ENCODE results near the gene DLGAP1.

DNA sequence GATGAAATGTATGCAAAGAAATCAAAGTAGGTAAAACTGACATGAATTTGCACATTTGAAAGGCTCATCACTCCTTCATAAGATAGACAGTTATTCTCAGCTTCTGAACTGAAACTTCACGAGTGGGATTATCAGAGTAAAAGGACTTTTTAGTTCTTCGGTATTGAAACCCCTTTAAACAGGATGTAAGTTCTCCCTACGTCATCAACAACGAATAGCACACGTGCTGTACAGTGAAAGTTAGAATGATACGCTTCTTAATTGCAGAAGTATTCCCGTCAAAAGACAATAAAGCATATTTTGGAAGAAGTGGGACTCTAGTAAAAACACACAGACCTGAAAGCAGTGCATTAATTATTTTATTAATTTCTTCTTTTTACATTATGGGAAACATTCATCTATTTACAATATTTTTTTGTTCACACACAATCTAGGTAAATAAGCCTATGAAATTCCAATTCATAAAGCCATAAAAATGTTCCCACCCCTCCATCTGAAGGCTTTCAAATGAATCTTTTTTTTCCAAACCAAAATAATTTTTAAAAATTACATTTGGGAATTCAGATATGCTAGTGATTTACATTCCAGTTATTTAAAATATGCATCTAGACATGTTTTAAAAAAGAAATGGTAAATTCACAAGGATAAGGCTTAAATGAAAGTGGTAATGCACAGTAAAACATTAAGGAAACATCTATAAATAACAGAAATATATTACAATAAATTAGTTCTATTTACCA is 959.2 kb downstream of the DLGAP1 start:
- TF ChIP-seq, protein P1, sequence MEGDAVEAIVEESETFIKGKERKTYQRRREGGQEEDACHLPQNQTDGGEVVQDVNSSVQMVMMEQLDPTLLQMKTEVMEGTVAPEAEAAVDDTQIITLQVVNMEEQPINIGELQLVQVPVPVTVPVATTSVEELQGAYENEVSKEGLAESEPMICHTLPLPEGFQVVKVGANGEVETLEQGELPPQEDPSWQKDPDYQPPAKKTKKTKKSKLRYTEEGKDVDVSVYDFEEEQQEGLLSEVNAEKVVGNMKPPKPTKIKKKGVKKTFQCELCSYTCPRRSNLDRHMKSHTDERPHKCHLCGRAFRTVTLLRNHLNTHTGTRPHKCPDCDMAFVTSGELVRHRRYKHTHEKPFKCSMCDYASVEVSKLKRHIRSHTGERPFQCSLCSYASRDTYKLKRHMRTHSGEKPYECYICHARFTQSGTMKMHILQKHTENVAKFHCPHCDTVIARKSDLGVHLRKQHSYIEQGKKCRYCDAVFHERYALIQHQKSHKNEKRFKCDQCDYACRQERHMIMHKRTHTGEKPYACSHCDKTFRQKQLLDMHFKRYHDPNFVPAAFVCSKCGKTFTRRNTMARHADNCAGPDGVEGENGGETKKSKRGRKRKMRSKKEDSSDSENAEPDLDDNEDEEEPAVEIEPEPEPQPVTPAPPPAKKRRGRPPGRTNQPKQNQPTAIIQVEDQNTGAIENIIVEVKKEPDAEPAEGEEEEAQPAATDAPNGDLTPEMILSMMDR (IDR thresholded peaks at IDR 0.05; ENCODE audit: low read depth, low read length): no peak
- TF ChIP-seq POLR2A (IDR thresholded peaks at IDR 0.05; ENCODE audit: extremely low read depth, insufficient read length) (no peak), MYC (IDR thresholded peaks at IDR 0.05; ENCODE audit: low read depth, low read length) (no peak)

Measured in NB4 (cell line).